Neutrophil (primary cell): ENCODE measurements around the gene DOK7.

Source experiments
- H3K27ac ChIP-seq: fragments of 200-600 bp; sonication (generic); 2 replicates; pipeline ENCODE4 v1.5.1; 2016; ENCODE audit warnings: mild to moderate bottlenecking, moderate library complexity
- H3K27me3 ChIP-seq: fragments of 200-600 bp; sonication (generic); 2 replicates; pipeline ENCODE4 v1.6.0; 2016; ENCODE audit warnings: mild to moderate bottlenecking
- H3K36me3 ChIP-seq: fragments of 200-600 bp; sonication (generic); 2 replicates; pipeline ENCODE4 v1.5.1; 2017
- H3K4me1 ChIP-seq, 2 experiments: fragments of 200-600 bp in 1 of 2; sonication (generic) in 1 of 2; 1 replicate in 1 of 2; 2 replicates in 1 of 2; pipeline versions ENCODE4 v1.5.1 to v1.6.1; 2013 to 2016; ENCODE audit warnings: low read depth in 1 of 2, low read length in 1 of 2, mild to moderate bottlenecking in 1 of 2, moderate library complexity in 1 of 2; ENCODE audit not compliant: control insufficient read depth in 1 of 2, insufficient read depth in 1 of 2
- H3K4me3 ChIP-seq, 2 experiments: fragments of 200-600 bp in 1 of 2; sonication (generic) in 1 of 2; 1 replicate in 1 of 2; 2 replicates in 1 of 2; pipeline ENCODE4 v1.5.1; 2013 to 2016; ENCODE audit warnings: low read depth in 1 of 2, low read length in 1 of 2, mild to moderate bottlenecking in 1 of 2, moderate library complexity in 1 of 2
- H3K9me3 ChIP-seq: fragments of 200-600 bp; sonication (generic); 2 replicates; pipeline ENCODE4 v1.5.1; 2016
- CTCF ChIP-seq: fragments of 200-600 bp; sonication (generic); IDR thresholded peaks from 2 replicates; pipeline ENCODE4 v1.5.1; 2016; ENCODE audit warnings: antibody characterized with exemption

Gene DOK7

GRCh38 chr4:3462790-3463415 is at the start of gene DOK7:
Gene DOK7, plus strand, starts transcription at chr4:3463306. Its CDS starts 70 bp downstream, at chr4:3463376.
- Histone ChIP-seq H3K36me3 (no peaks in the 10 kb centered on the region), H3K4me3 (no peak within 1 kb of the TSS), H3K9me3 (no peaks in the 10 kb centered on the region), H3K27me3 (peaks cover 64% of the 10 kb centered on the region), H3K4me1 (no peaks in the 10 kb centered on the region), H3K27ac (no peak within 1 kb of the TSS)
- no peak for TF ChIP-seq CTCF

GRCh38 chr4:3413675-3414420 is 49.3 kb upstream of the DOK7 start:
- no peak overlapping the region for H3K27ac ChIP-seq
- no peaks in the 10 kb centered on the region for H3K36me3 ChIP-seq
- TF ChIP-seq CTCF = no peak
- no peaks in the 10 kb centered on the region for H3K4me1 ChIP-seq
- no peaks in the 10 kb centered on the region for H3K27me3 ChIP-seq
- H3K4me3 ChIP-seq = no peak overlapping the region
- H3K9me3 ChIP-seq = no peaks in the 10 kb centered on the region

GRCh38 chr4:3414421-3415279 is 48.5 kb upstream of the DOK7 start:
- Histone ChIP-seq H3K36me3 (no peaks in the 10 kb centered on the region), H3K27ac (no peak overlapping the region), H3K27me3 (no peaks in the 10 kb centered on the region), H3K4me3 (no peak overlapping the region), H3K9me3 (no peaks in the 10 kb centered on the region), H3K4me1 (no peaks in the 10 kb centered on the region)
- no peak for TF ChIP-seq CTCF

- no peak for TF ChIP-seq CTCF
- Histone ChIP-seq H3K27me3 (no peaks in the 10 kb centered on the region), H3K27ac (no peak overlapping the region), H3K36me3 (no peaks in the 10 kb centered on the region), H3K4me1 (no peaks in the 10 kb centered on the region), H3K9me3 (no peaks in the 10 kb centered on the region), H3K4me3 (no peak overlapping the region)
These were observed 47.5 kb upstream of the DOK7 start for GRCh38 chr4:3415471-3416141.

GRCh38 chr4:3416270-3416669 is 46.8 kb upstream of the DOK7 start:
- Histone ChIP-seq H3K36me3 (no peaks in the 10 kb centered on the region), H3K27ac (no peak overlapping the region), H3K4me3 (no peak overlapping the region), H3K9me3 (no peaks in the 10 kb centered on the region), H3K4me1 (no peaks in the 10 kb centered on the region), H3K27me3 (no peaks in the 10 kb centered on the region)
- TF ChIP-seq CTCF = no peak
